Keratinocyte (primary cell): ENCODE data around the gene CACHD1. TPM values are rescaled to one million over a fixed set of nuclear protein-coding genes. Genes with fewer than 3 reads are reported as not detected.

Experiments used
- DNase-seq: peaks from one replicate; pipeline ENCODE4 v3.0.0-alpha.2; 2011; ENCODE audit warnings: low read depth, missing footprints, low spot score
- FAIRE-seq: peaks from 2 replicates; lab custom pipeline; 2011; peaks lifted over from hg19 to GRCh38; lab: Jason Lieb, UNC
- H2AFZ ChIP-seq: 2 replicates; pipeline ENCODE4 v1.6.0; 2012; ENCODE audit warnings: low read length, control low read depth, inconsistent platforms; ENCODE audit not compliant: control insufficient read depth
- H3K27ac ChIP-seq: 2 replicates; pipeline ENCODE4 v1.5.1; 2011; ENCODE audit warnings: low read length; ENCODE audit not compliant: control insufficient read depth, insufficient read depth
- H3K27me3 ChIP-seq: 3 replicates; pipeline ENCODE4 v1.6.0; 2011; ENCODE audit warnings: low read length; ENCODE audit not compliant: control insufficient read depth, insufficient read depth; ENCODE audit errors: extremely low read depth
- H3K36me3 ChIP-seq, 2 experiments: 2 replicates in 1 of 2; 3 replicates in 1 of 2; pipeline ENCODE4 v1.5.1; 2011; ENCODE audit warnings: low read length in 2 of 2, mild to moderate bottlenecking in 1 of 2; ENCODE audit not compliant: control insufficient read depth in 2 of 2, insufficient read depth in 2 of 2; ENCODE audit errors: extremely low read depth in 1 of 2
- H3K4me1 ChIP-seq: 3 replicates; pipeline ENCODE4 v1.5.1; 2011; ENCODE audit warnings: low read length; ENCODE audit not compliant: control insufficient read depth, insufficient read depth; ENCODE audit errors: extremely low read depth
- H3K4me2 ChIP-seq: 3 replicates; pipeline ENCODE4 v1.6.0; 2011; ENCODE audit warnings: low read depth, low read length; ENCODE audit not compliant: control insufficient read depth, insufficient read depth; ENCODE audit errors: extremely low read depth
- H3K4me3 ChIP-seq, 3 experiments: fragments of 200-600 bp in 1 of 3; sonication (generic) in 1 of 3; 2 replicates in 2 of 3; 3 replicates in 1 of 3; pipeline ENCODE4 v1.5.1; 2011 to 2016; ENCODE audit warnings: low read length in 3 of 3, mild to moderate bottlenecking in 3 of 3, control low read depth in 2 of 3, inconsistent platforms in 1 of 3, low read depth in 1 of 3, mixed read lengths in 1 of 3, mixed run types in 1 of 3, moderate library complexity in 1 of 3; ENCODE audit not compliant: control insufficient read depth in 2 of 3, insufficient read depth in 2 of 3; ENCODE audit errors: extremely low read depth in 1 of 3
- H3K79me2 ChIP-seq: 2 replicates; pipeline ENCODE4 v1.6.0; 2012; ENCODE audit warnings: low read length; ENCODE audit not compliant: control insufficient read depth, insufficient read depth
- H3K9ac ChIP-seq: 3 replicates; pipeline ENCODE4 v1.6.0; 2011; ENCODE audit warnings: low read length; ENCODE audit not compliant: control insufficient read depth, insufficient read depth; ENCODE audit errors: extremely low read depth
- H3K9me1 ChIP-seq: 3 replicates; pipeline ENCODE4 v1.6.0; 2011; ENCODE audit warnings: low read length; ENCODE audit not compliant: control insufficient read depth, insufficient read depth; ENCODE audit errors: extremely low read depth
- H3K9me3 ChIP-seq: 2 replicates; pipeline ENCODE4 v1.5.1; 2012; ENCODE audit warnings: low read depth, low read length; ENCODE audit not compliant: control insufficient read depth
- H4K20me1 ChIP-seq: 3 replicates; pipeline ENCODE4 v1.6.0; 2011; ENCODE audit warnings: low read length; ENCODE audit not compliant: control insufficient read depth, insufficient read depth; ENCODE audit errors: extremely low read depth
- EZH2 ChIP-seq: IDR thresholded peaks from one replicate; pipeline ENCODE4 v1.6.1; 2012; ENCODE audit warnings: inconsistent platforms, mild to moderate bottlenecking, low read length, moderate library complexity
- dilution Hi-C: fragments of 300-500 bp; cut with MboI; formaldehyde crosslinking; loops from one replicate; pipeline ENCODE4 v1.7.0; 2020; ENCODE audit warnings: low sequenced_read_pairs; ENCODE audit not compliant: extremely low pct_ligation_motif_present
- polyA plus RNA-seq, 5 experiments: library from polyadenylated mRNA; depleted of rRNA in 3 of 5; stranded (reverse) in 3 of 5; stranded (forward) in 1 of 5; unstranded in 1 of 5; fragments of >200 nt; gene quantifications; 1 replicate in 1 of 5; 2 replicates in 3 of 5; 3 replicates in 1 of 5; pipeline versions ENCODE4 v1.2.1 to v1.2.3, GENCODE V29; 2011 to 2012; ENCODE audit warnings: missing spikeins in 2 of 5, low read depth in 1 of 5, low replicate concordance in 1 of 5
- TF ChIP-seq, protein P1 (sequence below), 3 experiments: IDR thresholded peaks in 1 of 3; conservative IDR thresholded peaks in 1 of 3; optimal IDR thresholded peaks in 1 of 3; 2 replicates in 2 of 3; 3 replicates in 1 of 3; pipeline versions ENCODE3 to v1.5.1; 2011; ENCODE audit warnings: low read length in 3 of 3, mild to moderate bottlenecking in 3 of 3, moderate library complexity in 2 of 3, control low read depth in 1 of 3, inconsistent platforms in 1 of 3; ENCODE audit not compliant: insufficient read depth in 2 of 3; ENCODE audit errors: extremely low read depth in 1 of 3

Gene CACHD1
- polyA plus RNA-seq, 1 donor (not counting 4 experiments of a cell fraction or from before 2014, with no cell fraction given), result 2.4 TPM

- Histone ChIP-seq H3K4me2 (no peak overlapping the region), H3K4me3 (no peak overlapping the region), H3K27ac (no peak overlapping the region), H3K9me3 (no peaks in the 10 kb centered on the region), H3K79me2 (no peaks in the 10 kb centered on the region), H2AFZ (no peak overlapping the region), H3K27me3 (no peaks in the 10 kb centered on the region), H3K4me1 (no peaks in the 10 kb centered on the region), H3K36me3 (no peaks in the 10 kb centered on the region), H3K9me1 (no peaks in the 10 kb centered on the region), H3K9ac (no peak overlapping the region), H4K20me1 (no peaks in the 10 kb centered on the region)
- dilution Hi-C loops, result no loop called here
- TF ChIP-seq, protein P1, sequence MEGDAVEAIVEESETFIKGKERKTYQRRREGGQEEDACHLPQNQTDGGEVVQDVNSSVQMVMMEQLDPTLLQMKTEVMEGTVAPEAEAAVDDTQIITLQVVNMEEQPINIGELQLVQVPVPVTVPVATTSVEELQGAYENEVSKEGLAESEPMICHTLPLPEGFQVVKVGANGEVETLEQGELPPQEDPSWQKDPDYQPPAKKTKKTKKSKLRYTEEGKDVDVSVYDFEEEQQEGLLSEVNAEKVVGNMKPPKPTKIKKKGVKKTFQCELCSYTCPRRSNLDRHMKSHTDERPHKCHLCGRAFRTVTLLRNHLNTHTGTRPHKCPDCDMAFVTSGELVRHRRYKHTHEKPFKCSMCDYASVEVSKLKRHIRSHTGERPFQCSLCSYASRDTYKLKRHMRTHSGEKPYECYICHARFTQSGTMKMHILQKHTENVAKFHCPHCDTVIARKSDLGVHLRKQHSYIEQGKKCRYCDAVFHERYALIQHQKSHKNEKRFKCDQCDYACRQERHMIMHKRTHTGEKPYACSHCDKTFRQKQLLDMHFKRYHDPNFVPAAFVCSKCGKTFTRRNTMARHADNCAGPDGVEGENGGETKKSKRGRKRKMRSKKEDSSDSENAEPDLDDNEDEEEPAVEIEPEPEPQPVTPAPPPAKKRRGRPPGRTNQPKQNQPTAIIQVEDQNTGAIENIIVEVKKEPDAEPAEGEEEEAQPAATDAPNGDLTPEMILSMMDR (optimal IDR thresholded peaks at IDR 0.05 in 1 of 3, IDR thresholded peaks at IDR 0.05 in 1 of 3, conservative IDR thresholded peaks at IDR 0.05 in 1 of 3; ENCODE audit: extremely low read depth in 1 of 3, insufficient read depth in 2 of 3, low read length in 3 of 3), result no peak
- TF ChIP-seq EZH2, result no peak
- FAIRE-seq (no peak), DNase-seq (no peak)
Observed at GRCh38 chr1:64579767-64580166, 109.8 kb downstream of the CACHD1 start.

GRCh38 chr1:64581135-64581842 lies 111.4 kb downstream of the CACHD1 start:
- DNase-seq (no peak), FAIRE-seq (no peak)
- H3K4me3 ChIP-seq, result no peak overlapping the region
- no peaks in the 10 kb centered on the region for H3K36me3 ChIP-seq
- H2AFZ ChIP-seq, result no peak overlapping the region
- no peaks in the 10 kb centered on the region for H3K9me1 ChIP-seq
- H3K27me3 ChIP-seq, result no peaks in the 10 kb centered on the region
- no peaks in the 10 kb centered on the region for H3K79me2 ChIP-seq
- no peaks in the 10 kb centered on the region for H3K4me1 ChIP-seq
- H3K4me2 ChIP-seq, result no peak overlapping the region
- no peak overlapping the region for H3K9ac ChIP-seq
- TF ChIP-seq EZH2, result no peak
- TF ChIP-seq, protein P1 (optimal IDR thresholded peaks at IDR 0.05 in 1 of 3, IDR thresholded peaks at IDR 0.05 in 1 of 3, conservative IDR thresholded peaks at IDR 0.05 in 1 of 3; ENCODE audit: extremely low read depth in 1 of 3, insufficient read depth in 2 of 3, low read length in 3 of 3), result no peak
- dilution Hi-C loops, result no loop called here
- no peaks in the 10 kb centered on the region for H4K20me1 ChIP-seq
- H3K27ac ChIP-seq, result no peak overlapping the region
- H3K9me3 ChIP-seq, result no peaks in the 10 kb centered on the region
